ENCODE measurements around the gene RC3H1.
"Not testable (repeated sequence)": the region's sequence is repeated elsewhere in the genome, so short reads cannot be mapped to it uniquely, and the experiment has no call there.

The RC3H1 gene

GRCh38 chr1:174022080-174022975 is at the start of gene RC3H1:
TSS of gene RC3H1 (minus strand) at chr1:174022357. CDS start at chr1:173992985, 29,372 bp downstream.
- H3K4me3 ChIP-seq (ENCODE audit: low read depth, low read length) = peak within 1 kb of the TSS; percentile 87

- no peak overlapping the region for H3K4me3 ChIP-seq (ENCODE audit: low read depth, low read length)
Measured at GRCh38 chr1:174070614-174071013, 48.5 kb upstream of the RC3H1 start.

- H3K4me3 ChIP-seq (ENCODE audit: low read depth, low read length) = no peak overlapping the region
Measured at GRCh38 chr1:174068000-174068399, 45.8 kb upstream of the RC3H1 start.

- H3K4me3 ChIP-seq (ENCODE audit: low read depth, low read length) = no peak overlapping the region
Measured at GRCh38 chr1:174060090-174060489, 37.9 kb upstream of the RC3H1 start.

GRCh38 chr1:174058624-174059023 is 36.5 kb upstream of the RC3H1 start:
- no peak overlapping the region for H3K4me3 ChIP-seq (ENCODE audit: low read depth, low read length)

- H3K4me3 ChIP-seq (ENCODE audit: low read depth, low read length) = not testable (repeated sequence)
Measured at GRCh38 chr1:174056609-174057008, 34.5 kb upstream of the RC3H1 start.

GRCh38 chr1:174055797-174056196 is 33.6 kb upstream of the RC3H1 start:
- H3K4me3 ChIP-seq (ENCODE audit: low read depth, low read length) = not testable (repeated sequence)

GRCh38 chr1:174053826-174054225 is 31.7 kb upstream of the RC3H1 start:
- no peak overlapping the region for H3K4me3 ChIP-seq (ENCODE audit: low read depth, low read length)

GRCh38 chr1:174052621-174053020 is 30.5 kb upstream of the RC3H1 start:
- H3K4me3 ChIP-seq (ENCODE audit: low read depth, low read length) = no peak overlapping the region

GRCh38 chr1:174051956-174052355 is 29.8 kb upstream of the RC3H1 start:
- no peak overlapping the region for H3K4me3 ChIP-seq (ENCODE audit: low read depth, low read length)

- H3K4me3 ChIP-seq (ENCODE audit: low read depth, low read length) = no peak overlapping the region
Measured at GRCh38 chr1:174049514-174049913, 27.4 kb upstream of the RC3H1 start.

GRCh38 chr1:174044418-174045222 is 22.5 kb upstream of the RC3H1 start:
- H3K4me3 ChIP-seq (ENCODE audit: low read depth, low read length) = no peak overlapping the region

- not testable (repeated sequence) for H3K4me3 ChIP-seq (ENCODE audit: low read depth, low read length)
Measured at GRCh38 chr1:174042509-174042908, 20.4 kb upstream of the RC3H1 start.

GRCh38 chr1:174041369-174041768 is 19.2 kb upstream of the RC3H1 start:
- H3K4me3 ChIP-seq (ENCODE audit: low read depth, low read length) = no peak overlapping the region

GRCh38 chr1:174040387-174040786 is 18.2 kb upstream of the RC3H1 start:
- no peak overlapping the region for H3K4me3 ChIP-seq (ENCODE audit: low read depth, low read length)

GRCh38 chr1:174039027-174039426 is 16.9 kb upstream of the RC3H1 start:
- H3K4me3 ChIP-seq (ENCODE audit: low read depth, low read length) = no peak overlapping the region

GRCh38 chr1:174036798-174037197 is 14.6 kb upstream of the RC3H1 start:
- no peak overlapping the region for H3K4me3 ChIP-seq (ENCODE audit: low read depth, low read length)

- no peak overlapping the region for H3K4me3 ChIP-seq (ENCODE audit: low read depth, low read length)
Measured at GRCh38 chr1:174036204-174036603, 14.0 kb upstream of the RC3H1 start.

GRCh38 chr1:174032671-174033222 is 10.6 kb upstream of the RC3H1 start:
- H3K4me3 ChIP-seq (ENCODE audit: low read depth, low read length) = no peak overlapping the region

GRCh38 chr1:174031099-174031498 is 8.9 kb upstream of the RC3H1 start:
- no peak overlapping the region for H3K4me3 ChIP-seq (ENCODE audit: low read depth, low read length)

GRCh38 chr1:174028495-174028894 is 6.3 kb upstream of the RC3H1 start:
- H3K4me3 ChIP-seq (ENCODE audit: low read depth, low read length) = no peak overlapping the region

- no peak overlapping the region for H3K4me3 ChIP-seq (ENCODE audit: low read depth, low read length)
Measured at GRCh38 chr1:174023440-174023839, 1.3 kb upstream of the RC3H1 start.
